ENCODE results near the gene EPHA10.

The EPHA10 gene

DNA sequence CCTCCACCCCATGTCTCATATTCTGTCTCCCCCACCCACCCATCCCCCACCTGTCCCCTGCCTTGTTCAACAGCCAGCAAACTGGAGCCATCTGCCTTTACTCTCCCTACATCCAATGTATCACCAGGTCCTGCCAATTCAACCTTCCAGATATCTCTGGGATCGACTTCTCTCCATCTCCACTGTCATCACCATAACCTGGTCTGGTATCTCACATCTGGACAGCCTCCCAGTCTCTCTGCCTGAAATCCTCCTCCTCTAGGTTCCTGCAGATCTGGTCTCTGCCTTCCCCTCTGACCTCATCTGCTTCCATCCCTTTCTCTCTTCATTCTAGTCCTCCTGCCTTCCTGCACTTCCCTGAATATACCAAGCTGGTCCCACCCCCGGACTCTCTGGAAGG, 94.8 kb downstream of the EPHA10 start:
- no peak for DNase-seq

DNA sequence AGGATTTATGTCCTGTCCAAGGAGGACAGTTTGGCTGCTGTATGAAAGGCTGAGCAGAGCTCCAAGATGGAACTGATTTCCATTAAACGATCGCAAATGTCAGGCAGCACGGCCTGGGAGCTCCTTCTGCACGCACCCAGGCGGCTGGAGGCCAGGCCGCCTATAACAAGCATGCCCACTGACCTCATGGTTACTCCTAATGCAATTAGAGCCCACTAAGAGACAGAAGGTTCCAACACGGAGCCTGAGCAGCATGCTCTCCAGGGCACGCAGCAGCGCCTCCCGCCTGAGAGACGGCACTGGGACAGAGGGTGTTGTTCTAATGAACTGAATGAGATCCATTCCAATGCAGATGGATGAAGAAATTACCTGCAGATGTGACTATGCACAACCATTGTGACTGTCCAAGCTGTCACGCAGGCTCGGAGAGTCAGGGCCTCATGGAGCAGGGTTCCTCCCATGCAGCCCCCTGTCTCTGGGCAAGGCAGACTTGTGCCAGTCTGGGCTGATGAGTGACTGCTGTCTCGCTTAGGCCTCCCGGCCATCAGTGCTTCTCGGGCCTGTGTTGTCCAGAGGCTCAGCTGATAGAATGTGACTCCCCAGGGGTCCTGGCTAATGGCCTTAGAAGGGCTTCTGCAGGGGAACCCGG, 97.8 kb downstream of the EPHA10 start:
- no peak for DNase-seq

DNA sequence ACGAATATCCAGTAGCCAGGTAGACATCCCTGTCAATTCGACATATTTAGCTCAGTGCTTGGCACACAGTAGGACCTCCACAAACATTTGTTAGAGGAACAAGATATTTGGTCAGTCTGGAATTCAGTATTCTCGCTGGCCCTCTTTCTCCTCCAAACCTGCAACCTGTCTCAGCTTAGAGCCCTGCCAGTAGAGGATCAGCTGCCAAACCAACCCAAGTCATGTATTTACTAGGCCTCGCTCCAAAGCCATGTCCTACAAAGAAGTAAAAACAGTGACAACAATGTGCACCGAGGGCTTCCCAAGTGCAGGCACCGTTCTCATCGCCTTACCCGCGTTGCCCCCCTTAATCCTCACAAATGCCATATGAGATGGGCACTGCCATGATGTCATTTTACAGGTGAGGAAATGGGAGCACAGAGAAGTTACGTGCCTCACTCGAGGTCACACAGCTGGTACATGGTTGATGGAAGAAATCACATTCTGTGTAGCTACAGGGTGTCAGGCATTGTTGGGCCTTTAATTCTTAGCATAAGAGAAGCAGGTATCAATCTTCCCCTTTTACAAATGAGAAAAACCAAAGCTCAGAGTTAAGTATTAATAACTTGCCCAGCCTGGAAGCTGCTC, 98.6 kb downstream of the EPHA10 start:
- no peak for DNase-seq
